ENCODE data around the gene JHY.

JHY gene

DNA sequence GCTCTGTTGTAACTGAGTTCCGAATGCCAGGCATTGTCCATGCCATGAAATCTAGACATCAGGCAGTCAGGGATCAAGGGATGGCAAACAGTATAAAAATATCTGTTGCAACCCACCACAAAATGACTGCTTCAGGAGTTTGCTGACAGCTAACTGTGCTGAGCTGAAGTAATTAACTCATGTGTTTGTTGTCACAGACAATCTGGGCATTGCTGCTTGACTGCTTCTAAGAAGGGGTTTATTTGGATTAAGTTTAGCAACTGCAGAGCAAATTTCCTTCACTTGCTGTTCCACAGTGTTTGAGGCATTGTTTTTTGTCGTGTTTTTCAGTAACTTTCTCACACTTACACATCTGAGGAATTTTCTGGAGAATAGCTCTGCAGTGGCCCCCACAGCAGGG, 68.7 kb downstream of the JHY start:
- no peak for TF ChIP-seq CREB1 (IDR thresholded peaks at IDR 0.05; ENCODE audit: low read depth)
- no peak for TF ChIP-seq EP300 (IDR thresholded peaks at IDR 0.05; ENCODE audit: borderline replicate concordance)
- TF ChIP-seq TCF12 (IDR thresholded peaks at IDR 0.05; ENCODE audit: low read depth) = no peak
- no peak for TF ChIP-seq EGR1 (IDR thresholded peaks at IDR 0.05)
- TF ChIP-seq, protein P1, sequence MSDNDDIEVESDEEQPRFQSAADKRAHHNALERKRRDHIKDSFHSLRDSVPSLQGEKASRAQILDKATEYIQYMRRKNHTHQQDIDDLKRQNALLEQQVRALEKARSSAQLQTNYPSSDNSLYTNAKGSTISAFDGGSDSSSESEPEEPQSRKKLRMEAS (IDR thresholded peaks at IDR 0.05) = no peak
- TF ChIP-seq, protein P2, sequence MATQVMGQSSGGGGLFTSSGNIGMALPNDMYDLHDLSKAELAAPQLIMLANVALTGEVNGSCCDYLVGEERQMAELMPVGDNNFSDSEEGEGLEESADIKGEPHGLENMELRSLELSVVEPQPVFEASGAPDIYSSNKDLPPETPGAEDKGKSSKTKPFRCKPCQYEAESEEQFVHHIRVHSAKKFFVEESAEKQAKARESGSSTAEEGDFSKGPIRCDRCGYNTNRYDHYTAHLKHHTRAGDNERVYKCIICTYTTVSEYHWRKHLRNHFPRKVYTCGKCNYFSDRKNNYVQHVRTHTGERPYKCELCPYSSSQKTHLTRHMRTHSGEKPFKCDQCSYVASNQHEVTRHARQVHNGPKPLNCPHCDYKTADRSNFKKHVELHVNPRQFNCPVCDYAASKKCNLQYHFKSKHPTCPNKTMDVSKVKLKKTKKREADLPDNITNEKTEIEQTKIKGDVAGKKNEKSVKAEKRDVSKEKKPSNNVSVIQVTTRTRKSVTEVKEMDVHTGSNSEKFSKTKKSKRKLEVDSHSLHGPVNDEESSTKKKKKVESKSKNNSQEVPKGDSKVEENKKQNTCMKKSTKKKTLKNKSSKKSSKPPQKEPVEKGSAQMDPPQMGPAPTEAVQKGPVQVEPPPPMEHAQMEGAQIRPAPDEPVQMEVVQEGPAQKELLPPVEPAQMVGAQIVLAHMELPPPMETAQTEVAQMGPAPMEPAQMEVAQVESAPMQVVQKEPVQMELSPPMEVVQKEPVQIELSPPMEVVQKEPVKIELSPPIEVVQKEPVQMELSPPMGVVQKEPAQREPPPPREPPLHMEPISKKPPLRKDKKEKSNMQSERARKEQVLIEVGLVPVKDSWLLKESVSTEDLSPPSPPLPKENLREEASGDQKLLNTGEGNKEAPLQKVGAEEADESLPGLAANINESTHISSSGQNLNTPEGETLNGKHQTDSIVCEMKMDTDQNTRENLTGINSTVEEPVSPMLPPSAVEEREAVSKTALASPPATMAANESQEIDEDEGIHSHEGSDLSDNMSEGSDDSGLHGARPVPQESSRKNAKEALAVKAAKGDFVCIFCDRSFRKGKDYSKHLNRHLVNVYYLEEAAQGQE (IDR thresholded peaks at IDR 0.05; ENCODE audit: low read depth) = no peak
- TF ChIP-seq ZBTB7A (IDR thresholded peaks at IDR 0.05; ENCODE audit: low read depth) = no peak

DNA sequence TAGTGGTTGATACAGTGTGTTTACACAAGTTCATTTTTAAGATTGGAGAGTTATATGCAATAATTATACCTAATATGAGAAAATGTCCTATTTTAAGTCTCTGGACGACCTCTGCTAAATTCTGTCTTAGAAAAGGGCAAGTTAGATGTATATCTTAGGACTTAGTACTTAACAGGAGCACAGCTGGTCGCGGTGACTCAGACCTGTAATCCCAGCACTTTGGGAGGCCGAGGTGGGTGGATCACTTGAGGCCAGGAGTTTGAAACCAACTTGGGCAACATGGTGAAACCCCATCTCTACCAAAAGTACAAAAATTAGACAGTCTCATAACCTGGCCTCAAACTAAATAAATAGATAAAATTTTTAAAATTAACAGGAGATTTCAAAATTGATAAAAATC, 71.9 kb downstream of the JHY start:
- TF ChIP-seq NFIC (IDR thresholded peaks at IDR 0.05) (no peak), YY1 (IDR thresholded peaks at IDR 0.05; ENCODE audit: low read depth) (no peak), TCF12 (IDR thresholded peaks at IDR 0.05; ENCODE audit: low read depth) (no peak), FOXM1 (IDR thresholded peaks at IDR 0.05; ENCODE audit: borderline replicate concordance, low read depth) (no peak), RAD21 (IDR thresholded peaks at IDR 0.05; ENCODE audit: low read depth) (no peak), TEAD4 (IDR thresholded peaks at IDR 0.05) (no peak), EP300 (IDR thresholded peaks at IDR 0.05; ENCODE audit: borderline replicate concordance) (no peak), CEBPB (IDR thresholded peaks at IDR 0.05) (no peak), ZBTB7A (IDR thresholded peaks at IDR 0.05; ENCODE audit: low read depth) (no peak), CREB1 (IDR thresholded peaks at IDR 0.05; ENCODE audit: low read depth) (no peak), TAF1 (IDR thresholded peaks at IDR 0.05; ENCODE audit: low read depth) (no peak), EGR1 (IDR thresholded peaks at IDR 0.05) (no peak)
- TF ChIP-seq, protein P1 (IDR thresholded peaks at IDR 0.05) = no peak
- TF ChIP-seq, protein P3, sequence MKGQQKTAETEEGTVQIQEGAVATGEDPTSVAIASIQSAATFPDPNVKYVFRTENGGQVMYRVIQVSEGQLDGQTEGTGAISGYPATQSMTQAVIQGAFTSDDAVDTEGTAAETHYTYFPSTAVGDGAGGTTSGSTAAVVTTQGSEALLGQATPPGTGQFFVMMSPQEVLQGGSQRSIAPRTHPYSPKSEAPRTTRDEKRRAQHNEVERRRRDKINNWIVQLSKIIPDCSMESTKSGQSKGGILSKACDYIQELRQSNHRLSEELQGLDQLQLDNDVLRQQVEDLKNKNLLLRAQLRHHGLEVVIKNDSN (IDR thresholded peaks at IDR 0.05) = no peak
- TF ChIP-seq, protein P2 (IDR thresholded peaks at IDR 0.05; ENCODE audit: low read depth) = no peak

DNA sequence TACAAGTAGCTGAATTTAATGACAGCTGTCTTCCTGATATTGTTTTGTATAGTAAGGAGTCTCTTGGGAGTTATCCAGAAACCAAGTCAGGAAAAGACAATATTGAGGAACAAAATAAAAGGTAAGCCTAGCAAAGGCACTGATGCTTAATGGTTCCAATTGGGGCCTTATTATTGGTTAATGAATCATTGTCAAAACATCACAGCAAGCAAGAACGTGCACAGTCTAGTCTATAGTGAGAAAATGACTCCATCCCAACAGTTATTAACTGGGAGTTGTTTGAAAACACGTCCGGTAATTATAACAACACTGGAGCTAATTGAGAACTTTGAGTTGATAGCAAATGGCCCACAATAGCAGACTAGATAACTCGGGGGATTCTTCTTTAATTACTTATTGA, 81.4 kb downstream of the JHY start:
- TF ChIP-seq NFIC (IDR thresholded peaks at IDR 0.05) (no peak), TEAD4 (IDR thresholded peaks at IDR 0.05) (no peak), CEBPB (IDR thresholded peaks at IDR 0.05) (no peak)
- TF ChIP-seq, protein P1 (IDR thresholded peaks at IDR 0.05) = no peak
- TF ChIP-seq, protein P3 (IDR thresholded peaks at IDR 0.05) = no peak

DNA sequence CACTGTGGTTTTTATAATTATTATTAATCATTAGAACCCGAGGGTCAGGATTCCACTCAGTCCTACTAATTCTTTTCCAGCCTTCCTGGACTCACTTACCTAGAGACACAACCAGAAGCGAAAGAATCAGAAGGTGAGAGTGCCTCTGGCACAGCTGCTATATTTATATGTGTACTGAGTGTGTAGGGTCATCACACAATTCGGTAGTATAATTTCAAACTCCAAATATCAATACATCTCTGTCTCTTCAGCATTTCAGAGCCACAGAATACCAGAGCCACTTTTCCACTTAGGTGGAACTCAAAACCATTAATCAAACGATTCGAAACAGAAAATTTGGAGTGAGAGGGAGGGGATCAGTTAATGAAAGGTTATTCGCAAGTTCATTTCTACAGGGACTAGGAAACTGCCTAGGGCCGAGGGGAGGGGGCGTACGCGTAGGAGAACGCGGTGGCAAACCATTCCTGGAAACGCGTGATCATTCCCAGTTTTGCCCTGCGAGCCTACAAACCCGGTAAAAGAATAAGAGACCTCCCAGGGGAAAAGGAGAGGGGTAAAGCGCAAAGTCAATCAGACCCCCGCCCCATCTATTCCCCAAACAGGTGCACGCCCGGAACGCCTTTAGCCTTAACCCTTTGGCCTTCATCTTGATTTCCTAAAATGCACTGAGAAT, 93.6 kb downstream of the JHY start:
- TF ChIP-seq YY1 (IDR thresholded peaks at IDR 0.05; ENCODE audit: low read depth) = no peak
- TF ChIP-seq TEAD4 (IDR thresholded peaks at IDR 0.05) = no peak
- no peak for TF ChIP-seq RAD21 (IDR thresholded peaks at IDR 0.05; ENCODE audit: low read depth)
- no peak for TF ChIP-seq TCF12 (IDR thresholded peaks at IDR 0.05; ENCODE audit: low read depth)
- TF ChIP-seq, protein P1 (IDR thresholded peaks at IDR 0.05) = no peak
- TF ChIP-seq, protein P3 (IDR thresholded peaks at IDR 0.05) = no peak
- TF ChIP-seq NFIC (IDR thresholded peaks at IDR 0.05) = no peak
- TF ChIP-seq EP300 (IDR thresholded peaks at IDR 0.05; ENCODE audit: borderline replicate concordance) = no peak
- no peak for TF ChIP-seq TAF1 (IDR thresholded peaks at IDR 0.05; ENCODE audit: low read depth)
- TF ChIP-seq FOXM1 (IDR thresholded peaks at IDR 0.05; ENCODE audit: borderline replicate concordance, low read depth) = no peak
- TF ChIP-seq ZBTB7A (IDR thresholded peaks at IDR 0.05; ENCODE audit: low read depth) = no peak
- TF ChIP-seq CEBPB (IDR thresholded peaks at IDR 0.05) = no peak
- no peak for TF ChIP-seq CREB1 (IDR thresholded peaks at IDR 0.05; ENCODE audit: low read depth)
- TF ChIP-seq, protein P2 (IDR thresholded peaks at IDR 0.05; ENCODE audit: low read depth) = no peak

All from Ishikawa (cell line).